HG02943 (cell line): Measurements from ENCODE around the gene LYPLAL1.
A peak's percentile ranks its signal among the peaks of the same experiment; 100 is the strongest.
"Not testable (repeated sequence)": the region's sequence is repeated elsewhere in the genome, so short reads cannot be mapped to it uniquely, and the experiment has no call there.

Experiments used
- ATAC-seq: cut with Tn5 transposase; IDR thresholded peaks from one replicate; pipeline ENCODE4 v1.9.1; 2021; ENCODE audit warnings: mild to moderate bottlenecking, low read depth, moderate library complexity; ENCODE audit not compliant: unreplicated experiment

The LYPLAL1 gene

DNA sequence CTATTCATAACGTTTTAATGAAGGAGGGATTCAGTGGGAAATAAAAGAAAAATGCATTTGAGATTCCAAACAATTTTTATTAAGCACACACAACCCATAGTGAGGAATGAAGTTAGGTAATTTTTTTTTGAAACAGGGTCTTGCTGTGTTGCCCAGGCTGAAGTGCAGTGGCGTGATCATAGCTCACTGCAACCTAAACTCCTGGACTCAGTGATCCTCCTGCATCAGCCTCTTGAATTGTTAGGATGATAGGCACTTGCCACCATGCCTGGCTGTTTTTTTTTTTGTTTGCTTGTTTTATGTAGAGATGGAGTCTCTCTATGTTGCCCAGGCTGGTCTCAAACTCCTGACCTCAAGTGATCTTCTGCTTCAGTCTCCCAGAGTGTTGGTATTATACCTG, 28.9 kb downstream of the LYPLAL1 start:
- ATAC-seq: no peak

DNA sequence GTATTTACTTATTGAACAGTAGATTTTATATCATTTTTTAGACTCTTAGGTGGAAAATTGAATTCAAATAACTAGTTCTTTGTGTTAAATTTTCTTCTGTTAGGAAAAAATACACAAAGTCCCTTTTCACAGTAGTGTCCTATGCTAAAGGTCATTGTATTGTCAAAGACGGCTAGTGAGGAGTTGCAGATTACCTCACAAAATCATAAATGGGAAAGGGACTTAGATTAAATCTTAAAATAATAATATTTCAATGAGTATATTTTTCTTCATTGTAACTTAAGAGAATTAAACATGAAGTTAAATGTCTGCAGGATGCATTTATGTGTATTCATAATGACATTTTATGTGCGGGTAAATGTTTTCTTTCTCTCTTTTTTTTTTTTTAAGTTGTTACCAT, 32.7 kb downstream of the LYPLAL1 start:
- ATAC-seq: no peak

DNA sequence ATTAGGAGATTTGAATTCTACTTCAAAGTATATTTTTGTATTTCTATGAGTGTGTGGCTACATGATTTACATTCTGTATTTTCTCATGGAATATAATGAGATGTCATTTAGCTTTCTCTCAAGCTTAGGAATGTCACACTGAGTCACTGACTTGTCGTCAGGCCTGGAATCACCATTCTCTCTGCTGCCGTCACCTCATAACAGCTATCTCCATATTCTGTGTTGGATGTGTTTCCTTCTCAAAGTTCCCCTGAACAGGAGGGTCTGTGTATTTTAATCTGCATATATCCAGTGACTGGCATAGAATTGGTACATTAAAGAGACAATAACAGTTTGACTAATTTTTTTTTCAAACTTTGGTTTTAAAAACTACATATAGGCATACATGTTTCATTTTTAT, 35.9 kb downstream of the LYPLAL1 start:
- no peak for ATAC-seq

DNA sequence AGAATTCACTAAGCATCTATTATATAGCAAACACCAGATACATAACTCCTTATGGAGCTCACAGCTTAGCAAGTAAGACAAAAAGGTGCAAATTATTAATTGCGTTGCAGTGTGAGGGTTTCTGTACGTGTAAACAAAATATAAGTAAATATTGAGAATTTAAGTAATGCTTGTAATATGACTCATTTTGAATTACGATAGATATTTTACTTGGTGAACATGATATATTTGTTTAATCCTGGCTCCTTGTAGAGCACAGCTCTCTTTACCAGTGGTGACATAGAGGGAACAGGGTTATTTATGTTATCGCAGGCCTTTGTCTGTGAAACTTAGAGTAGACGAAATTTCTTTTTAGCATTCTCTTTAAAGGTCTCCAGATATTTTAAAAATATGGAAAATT, 36.4 kb downstream of the LYPLAL1 start:
- no peak for ATAC-seq

DNA sequence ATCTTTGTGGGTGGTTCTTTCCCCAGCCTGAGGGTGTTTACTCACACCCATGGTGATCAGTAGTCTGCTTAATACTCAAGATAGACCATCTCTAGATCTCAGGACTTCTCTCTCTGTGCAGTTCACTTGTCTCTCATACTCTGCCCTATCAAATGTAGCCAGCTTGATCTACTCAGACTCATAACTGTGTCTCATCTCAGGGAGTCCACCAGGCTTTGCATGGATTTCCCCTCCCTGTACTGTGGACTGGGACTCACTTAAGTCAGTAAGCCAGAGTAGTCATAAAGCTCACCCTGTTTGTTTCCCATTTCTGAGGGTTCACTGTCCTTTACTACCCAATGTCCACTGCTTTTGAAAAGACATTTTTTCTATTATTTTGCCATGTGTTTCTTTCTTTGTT, 41.8 kb downstream of the LYPLAL1 start:
- no peak for ATAC-seq

DNA sequence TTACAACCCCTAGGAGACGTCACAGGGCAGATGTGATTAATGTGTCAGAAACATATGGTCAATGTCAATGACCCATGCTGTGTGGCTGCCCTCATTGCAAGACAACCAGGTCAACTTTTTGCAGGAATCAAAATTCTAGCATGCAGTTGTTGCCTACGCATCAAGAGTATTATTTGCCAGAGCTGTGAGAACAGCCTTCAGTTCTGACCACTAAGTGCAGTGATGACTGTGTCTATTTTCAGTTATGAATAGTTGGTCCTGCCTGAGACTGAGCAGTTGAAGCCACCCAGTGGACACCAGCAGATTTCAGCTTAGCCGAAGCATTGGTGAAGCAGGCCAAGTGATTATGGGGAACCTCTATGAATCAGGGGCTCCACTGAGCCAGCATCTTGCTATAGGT, 47.3 kb downstream of the LYPLAL1 start:
- ATAC-seq: peak; percentile 94

DNA sequence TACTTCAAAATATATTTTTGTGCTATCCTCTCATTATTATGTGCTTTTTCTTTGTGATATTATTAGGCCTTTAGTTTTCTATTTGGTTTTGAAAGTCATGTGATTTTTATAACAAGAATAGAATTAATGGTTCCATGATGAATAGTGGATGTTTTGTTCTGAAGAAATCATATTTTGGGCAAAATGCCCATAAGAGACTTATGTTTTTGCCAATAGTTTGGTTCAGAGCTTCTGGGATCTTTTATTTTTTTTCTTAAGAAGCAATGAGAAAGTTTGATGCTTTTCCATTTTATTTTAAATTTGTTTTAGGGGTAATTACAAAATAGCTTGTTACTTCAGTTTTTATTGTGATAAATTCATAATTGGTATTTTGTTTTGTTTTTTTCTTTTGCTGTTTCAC, 49.8 kb downstream of the LYPLAL1 start:
- no peak for ATAC-seq

DNA sequence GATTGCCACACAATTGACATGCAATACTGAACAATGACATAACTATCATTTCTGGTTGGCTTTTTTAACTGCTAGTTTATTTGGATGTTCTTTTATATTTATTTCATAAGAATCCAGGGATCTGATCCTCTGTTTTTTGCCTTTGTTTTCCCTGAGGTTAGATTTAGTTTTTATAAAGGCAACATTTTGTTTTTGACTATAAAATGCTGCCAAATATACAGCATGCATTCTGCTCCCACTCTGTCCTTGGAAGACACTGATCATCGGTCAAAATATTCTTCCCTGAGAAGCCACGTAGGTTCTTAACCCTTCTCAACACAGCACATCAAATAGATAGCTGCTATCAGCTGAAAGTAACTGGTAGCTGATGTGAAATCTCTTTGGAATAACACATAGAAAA, 52.5 kb downstream of the LYPLAL1 start:
- no peak for ATAC-seq

DNA sequence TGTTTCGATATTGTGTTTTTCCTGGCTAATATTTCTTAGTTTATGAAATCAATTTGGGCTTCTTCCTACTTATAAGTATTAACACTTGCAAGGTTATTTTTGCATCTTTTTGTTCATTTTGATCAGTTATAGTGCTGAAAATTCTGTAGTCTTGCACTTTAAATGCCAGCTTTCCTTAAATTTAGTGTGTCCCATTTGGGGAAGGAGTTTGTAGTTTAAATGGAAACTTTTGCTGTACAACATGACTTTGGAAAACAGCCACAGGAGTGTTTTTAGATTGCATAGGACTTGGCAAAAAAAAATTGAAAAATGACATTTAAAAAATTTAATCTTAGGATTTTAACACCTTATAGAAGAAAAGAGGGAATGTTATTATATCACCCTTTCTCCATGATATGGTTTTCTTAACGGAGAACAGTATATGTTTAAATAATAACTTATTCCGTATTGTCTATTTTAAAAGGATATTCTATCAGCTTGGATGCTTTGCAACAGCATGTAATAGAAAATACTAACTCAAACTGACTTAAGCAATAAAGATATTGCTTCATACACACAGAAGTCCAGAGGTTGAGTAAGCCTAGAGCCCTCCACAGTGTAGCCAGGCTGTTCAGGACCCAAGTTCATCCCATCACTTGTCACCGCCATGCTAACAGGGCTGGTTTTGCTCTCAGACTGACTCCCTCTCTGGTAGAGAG, 53.8 kb downstream of the LYPLAL1 start:
- no peak for ATAC-seq

DNA sequence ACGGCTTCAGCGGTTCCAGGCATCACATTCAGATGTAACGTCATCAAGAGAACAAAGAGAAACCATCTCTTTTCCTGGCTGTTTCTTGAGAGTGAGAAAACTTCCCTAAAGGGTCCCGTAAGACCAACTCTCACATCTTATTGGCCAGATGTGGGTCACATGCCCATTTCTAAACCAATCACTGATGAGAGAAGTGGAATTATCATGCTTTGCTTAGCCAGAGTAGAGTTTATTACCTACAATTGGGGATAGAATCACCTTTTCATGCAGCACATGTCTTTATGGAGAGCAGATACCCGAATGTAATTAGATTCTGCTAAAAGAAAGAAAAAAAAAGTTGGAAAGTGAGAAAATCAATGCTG, 54.4 kb downstream of the LYPLAL1 start:
- ATAC-seq: no peak

DNA sequence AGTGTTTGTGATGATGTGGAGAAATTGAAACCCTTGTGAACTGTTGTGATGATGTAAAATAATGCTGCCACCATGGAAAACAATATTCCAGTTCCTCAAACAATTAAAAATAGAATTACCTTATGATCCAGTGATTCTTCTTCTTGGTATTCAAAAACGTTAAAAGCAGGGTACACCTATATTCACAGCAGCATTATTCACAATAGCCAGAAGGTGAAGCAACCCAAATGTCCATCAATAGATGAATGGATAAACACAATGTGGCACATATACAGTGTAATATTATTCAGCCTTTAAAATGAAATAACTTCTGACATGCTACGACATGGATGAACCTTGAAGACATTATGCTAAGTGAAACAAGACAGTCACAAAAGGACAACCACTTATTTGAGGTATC, 59.2 kb downstream of the LYPLAL1 start:
- no peak for ATAC-seq

DNA sequence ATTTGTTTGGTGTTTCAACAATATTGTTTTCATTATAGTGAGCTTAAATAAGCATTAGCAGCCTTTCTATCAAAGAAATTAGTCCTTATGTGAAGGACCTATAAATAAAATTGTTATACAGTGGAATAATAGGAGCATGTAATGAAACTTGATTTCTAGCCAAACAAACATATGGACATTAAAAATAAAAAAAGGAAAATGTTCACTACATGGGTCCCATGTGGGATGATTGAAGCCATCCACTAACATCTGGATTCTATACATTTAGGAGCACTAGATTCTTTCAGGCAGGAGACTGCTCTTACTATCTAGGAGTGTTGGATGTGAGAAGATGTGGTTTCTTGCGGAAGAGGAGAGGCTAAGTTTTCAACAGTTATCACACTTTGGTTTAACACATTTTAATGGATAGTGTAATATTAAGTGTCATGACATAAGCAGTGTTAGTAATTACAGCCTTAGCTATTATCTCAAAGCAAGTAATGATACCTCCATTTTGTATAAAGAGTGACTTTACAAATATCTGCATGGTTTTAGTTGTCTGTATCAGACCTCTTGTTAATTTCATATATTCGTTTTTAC, 62.3 kb downstream of the LYPLAL1 start:
- ATAC-seq: no peak

DNA sequence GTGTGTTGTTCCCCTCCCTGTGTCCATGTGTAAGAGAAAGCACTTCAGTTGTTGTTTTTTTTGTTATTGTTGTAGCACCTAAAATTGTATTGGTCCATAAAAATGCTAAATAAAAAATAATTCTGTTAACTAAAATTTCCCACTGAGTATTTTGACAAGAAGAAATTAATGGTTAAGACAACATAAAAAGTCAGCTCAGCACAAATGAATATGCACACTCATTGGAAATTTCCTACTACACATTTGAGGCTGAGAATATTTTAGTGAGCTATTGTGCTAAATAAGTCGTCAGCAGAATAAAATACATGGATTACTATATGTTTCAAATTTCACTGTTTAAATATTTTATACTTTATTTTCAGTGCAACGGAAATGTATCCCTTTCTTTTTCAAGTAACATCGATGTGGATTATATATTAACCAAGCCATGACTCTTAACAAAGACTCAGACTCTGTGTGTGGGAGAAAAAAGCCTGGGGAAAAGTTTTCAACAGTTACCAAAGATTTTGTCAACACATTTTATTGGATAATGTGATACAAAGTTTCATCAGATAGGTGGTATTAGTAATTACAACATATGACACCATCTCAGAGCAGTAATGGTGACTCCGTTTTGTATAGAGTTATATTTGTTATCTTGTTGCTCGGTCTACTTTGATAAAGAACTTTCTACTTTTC, 63.4 kb downstream of the LYPLAL1 start:
- no peak for ATAC-seq

DNA sequence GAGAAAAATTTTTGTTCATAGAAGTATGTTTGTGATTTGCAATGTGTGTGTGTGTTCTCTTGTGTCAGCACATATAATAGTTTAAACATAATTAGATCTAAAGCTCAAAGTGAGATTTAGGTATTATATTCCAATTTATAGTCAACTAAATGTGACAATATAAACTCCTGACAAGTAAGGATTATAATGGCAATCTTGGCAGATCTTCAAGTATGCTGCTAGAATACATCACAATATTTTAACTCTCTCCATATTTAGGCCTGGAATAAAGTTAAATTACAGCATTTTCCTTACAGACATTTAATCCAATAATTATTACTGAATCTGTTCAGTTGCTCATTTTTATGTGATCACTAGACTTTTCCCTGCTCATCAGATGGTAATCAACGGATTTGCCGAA, 65.8 kb downstream of the LYPLAL1 start:
- no peak for ATAC-seq

DNA sequence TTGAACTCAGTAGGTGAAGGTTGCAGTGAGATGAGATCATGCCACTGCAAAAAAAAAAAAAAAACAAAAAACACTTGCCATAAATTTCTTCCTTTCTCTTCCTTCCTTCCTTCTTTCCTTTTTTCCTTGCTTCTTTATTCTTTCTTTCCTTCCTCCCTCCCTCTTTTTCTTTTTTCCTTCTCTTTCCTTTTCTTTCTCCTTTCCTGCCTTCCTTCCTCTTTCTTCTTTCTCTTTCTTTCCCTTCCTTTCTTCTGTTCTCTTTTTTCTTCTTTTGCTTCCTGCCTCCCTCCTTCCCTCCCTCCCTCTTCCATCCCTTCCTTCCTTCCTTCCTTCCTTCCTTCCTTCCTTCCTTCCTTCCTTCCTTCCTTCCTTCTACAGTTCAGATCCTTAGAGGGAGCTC, 71.2 kb downstream of the LYPLAL1 start:
- ATAC-seq: no peak

DNA sequence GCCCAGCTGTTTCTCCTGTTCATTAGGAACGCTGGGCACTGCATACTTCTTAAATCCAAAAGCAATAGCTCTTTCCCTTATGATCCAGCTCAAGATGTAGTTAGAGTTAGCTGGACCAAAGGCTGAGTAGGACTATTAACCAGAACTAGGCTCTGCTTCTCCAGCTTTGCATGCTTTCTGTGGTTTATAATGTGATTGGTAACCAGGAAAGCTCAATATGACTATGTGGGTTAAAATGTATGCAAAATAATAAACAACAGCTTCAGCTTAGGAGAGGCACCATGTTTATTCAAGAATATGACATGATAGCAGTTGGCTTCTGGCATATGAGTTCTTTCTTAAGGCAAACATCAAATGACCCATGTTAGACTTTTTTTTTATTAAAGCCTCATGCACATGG, 73.8 kb downstream of the LYPLAL1 start:
- no peak for ATAC-seq

DNA sequence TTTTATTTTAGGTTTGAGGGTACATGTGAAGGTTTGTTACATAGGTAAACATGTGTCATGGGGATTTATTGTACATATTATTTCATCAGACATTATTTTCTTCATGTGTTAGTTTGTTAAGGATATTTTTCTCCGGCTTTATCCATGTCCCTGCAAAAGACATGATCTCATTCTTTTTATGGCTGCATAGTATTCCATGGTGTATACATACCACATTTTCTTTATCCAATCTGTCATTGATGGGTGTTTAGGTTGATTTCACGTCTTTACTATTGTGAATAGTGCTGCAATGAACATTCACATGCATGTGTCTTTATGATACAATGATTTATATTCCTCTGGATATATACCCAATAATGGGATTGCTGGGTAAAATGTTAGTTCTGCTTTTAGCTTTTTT, 76.8 kb downstream of the LYPLAL1 start:
- ATAC-seq: not testable (repeated sequence)

DNA sequence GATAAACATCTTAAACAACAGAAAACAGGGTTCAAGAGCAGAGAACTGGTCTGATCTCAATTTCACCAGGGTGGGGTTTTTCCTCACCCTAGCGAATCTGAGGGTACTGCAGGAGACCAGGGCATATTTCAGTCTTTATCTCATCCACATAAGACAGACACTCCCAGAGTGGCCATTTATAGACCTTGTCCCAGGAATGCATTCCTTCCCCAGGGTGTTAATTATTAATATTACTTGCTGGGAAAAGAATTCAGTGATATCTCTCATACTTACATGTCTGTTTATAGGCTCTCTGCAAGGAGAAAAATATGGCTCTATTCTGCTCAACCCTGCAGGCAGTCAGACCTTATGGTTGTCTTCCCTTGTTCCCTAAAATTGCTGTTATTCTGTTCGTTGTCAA, 84.1 kb downstream of the LYPLAL1 start:
- no peak for ATAC-seq

DNA sequence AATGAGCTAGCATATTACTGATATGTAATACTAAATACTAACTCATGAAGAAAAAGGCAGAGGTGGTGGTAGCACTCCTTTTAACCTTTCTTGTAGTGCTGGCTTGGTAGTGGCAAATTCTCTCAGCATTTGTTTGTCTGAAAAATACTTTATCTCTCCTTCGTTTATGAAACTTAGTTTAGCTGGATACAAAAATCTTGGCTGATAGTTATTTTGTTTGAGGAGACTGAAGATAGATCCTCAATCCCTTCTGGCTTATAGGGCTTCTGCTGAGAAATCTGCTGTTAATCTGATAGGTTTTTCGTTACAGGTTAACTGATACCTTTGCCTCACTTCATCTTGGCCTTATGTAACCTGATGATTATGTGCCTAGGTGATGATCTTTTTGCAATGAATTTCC, 87.8 kb downstream of the LYPLAL1 start:
- no peak for ATAC-seq
